MM.1S (cell line): ENCODE results near the gene NTPCR.

Experiments
- DNase-seq: peaks from one replicate; pipeline ENCODE4 v3.0.0-alpha.2; 2015
- H2AFZ ChIP-seq: fragments of 300-600 bp; sonication (generic); 2 replicates; pipeline ENCODE4 v1.6.0; 2016; ENCODE audit warnings: antibody characterized with exemption, low read length
- H3F3A ChIP-seq: fragments of 300-600 bp; sonication (generic); 2 replicates; pipeline ENCODE4 v1.6.1; 2016; ENCODE audit warnings: mild to moderate bottlenecking, antibody characterized with exemption, low read length, moderate library complexity, mixed read lengths; ENCODE audit not compliant: insufficient read depth
- H3K27ac ChIP-seq: fragments of 300-600 bp; sonication (generic); 2 replicates; pipeline ENCODE4 v1.5.1; 2016; ENCODE audit warnings: mild to moderate bottlenecking, low read length
- H3K27me3 ChIP-seq: fragments of 300-600 bp; sonication (generic); replicated peaks from 2 replicates; pipeline ENCODE4 v1.6.0; 2016; ENCODE audit warnings: low read length; ENCODE audit not compliant: insufficient read depth
- H3K36me3 ChIP-seq: fragments of 300-600 bp; sonication (generic); replicated peaks from 2 replicates; pipeline ENCODE4 v1.6.1; 2016; ENCODE audit warnings: mild to moderate bottlenecking, low read length, mixed read lengths; ENCODE audit not compliant: insufficient read depth
- H3K4me1 ChIP-seq: fragments of 300-600 bp; sonication (generic); 2 replicates; pipeline ENCODE4 v1.6.1; 2016; ENCODE audit warnings: low read length, mixed read lengths
- H3K4me2 ChIP-seq: fragments of 300-600 bp; sonication (generic); 2 replicates; pipeline ENCODE4 v1.6.0; 2016; ENCODE audit warnings: low read depth, low read length
- H3K4me3 ChIP-seq: fragments of 300-600 bp; sonication (generic); 2 replicates; pipeline ENCODE4 v1.5.1; 2016; ENCODE audit warnings: low read length, mixed read lengths
- H3K79me2 ChIP-seq: fragments of 300-600 bp; sonication (generic); 2 replicates; pipeline ENCODE4 v1.6.1; 2016; ENCODE audit warnings: mixed run types, low read length, mixed read lengths
- H3K9ac ChIP-seq: fragments of 300-600 bp; sonication (generic); 2 replicates; pipeline ENCODE4 v1.6.1; 2016; ENCODE audit warnings: low read length, mixed read lengths
- H3K9me2 ChIP-seq: fragments of 300-600 bp; sonication (generic); replicated peaks from 2 replicates; pipeline ENCODE4 v1.6.1; 2016; ENCODE audit warnings: mild to moderate bottlenecking, low read length, mixed read lengths; ENCODE audit not compliant: insufficient read depth
- H3K9me3 ChIP-seq: fragments of 300-600 bp; sonication (generic); replicated peaks from 2 replicates; pipeline ENCODE4 v1.6.1; 2016; ENCODE audit warnings: mild to moderate bottlenecking, low read length, mixed read lengths; ENCODE audit not compliant: insufficient read depth
- H4K20me1 ChIP-seq: fragments of 300-600 bp; sonication (generic); 2 replicates; pipeline ENCODE4 v1.6.1; 2016; ENCODE audit warnings: mild to moderate bottlenecking, low read length, moderate library complexity, mixed read lengths; ENCODE audit not compliant: insufficient read depth
- CTCF ChIP-seq: fragments of 300-600 bp; sonication (generic); IDR thresholded peaks from 2 replicates; pipeline ENCODE4 v1.5.1; 2016; ENCODE audit warnings: antibody characterized with exemption, low read length, mixed read lengths
- EZH2 ChIP-seq: fragments of 300-600 bp; sonication (generic); optimal IDR thresholded peaks from 2 replicates; pipeline ENCODE3; 2017; ENCODE audit warnings: low read depth, mild to moderate bottlenecking, antibody characterized with exemption, low read length, mixed read lengths
- EZH2phosphoT487 ChIP-seq: fragments of 300-600 bp; sonication (generic); IDR thresholded peaks from 2 replicates; pipeline ENCODE4 v1.6.1; 2018; ENCODE audit warnings: antibody characterized with exemption, low read length

The NTPCR gene

DNA sequence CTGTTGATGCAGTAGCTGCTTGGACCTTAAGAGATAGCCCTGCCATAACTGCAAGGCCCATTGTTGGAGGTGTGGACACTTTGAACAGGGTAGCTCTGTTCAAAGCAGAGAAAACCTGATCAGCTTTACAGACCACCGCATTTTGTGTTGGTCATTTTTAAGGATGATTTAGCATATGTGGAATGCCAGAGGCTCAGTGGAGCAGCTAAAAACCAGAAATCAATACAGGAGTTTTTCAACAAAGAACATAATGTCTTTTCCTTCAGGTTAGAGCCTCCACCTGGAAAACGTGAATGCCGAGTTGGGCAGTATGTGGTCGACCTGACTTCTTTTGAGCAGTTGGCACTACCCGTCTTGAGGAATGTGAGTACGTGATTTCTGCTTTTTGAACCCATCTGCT is 5.7 kb downstream of the NTPCR start:
- no peaks in the 10 kb centered on the region for H3K27me3 ChIP-seq
- no peaks in the 10 kb centered on the region for H4K20me1 ChIP-seq
- H3K9me2 ChIP-seq = no peaks in the 10 kb centered on the region
- H3K4me2 ChIP-seq = no peak overlapping the region
- no peak overlapping the region for H3K4me3 ChIP-seq
- H3K4me1 ChIP-seq = peaks cover 6% of the 10 kb centered on the region; the same call in 1 of the 2 replicates
- no peaks in the 10 kb centered on the region for H3K9me3 ChIP-seq
- DNase-seq = no peak
- no peaks in the 10 kb centered on the region for H3K79me2 ChIP-seq
- H3F3A ChIP-seq = no peaks in the 10 kb centered on the region
- H2AFZ ChIP-seq = no peak overlapping the region
- H3K9ac ChIP-seq = no peak overlapping the region
- H3K27ac ChIP-seq = no peak overlapping the region
- TF ChIP-seq EZH2 (no peak), EZH2phosphoT487 (no peak), CTCF (no peak)
- H3K36me3 ChIP-seq = no peaks in the 10 kb centered on the region

- TF ChIP-seq CTCF (no peak), EZH2 (no peak), EZH2phosphoT487 (no peak)
- Histone ChIP-seq H2AFZ (no peak overlapping the region), H3K4me2 (no peak overlapping the region), H3K36me3 (no peaks in the 10 kb centered on the region; the same call in 1 of the 2 replicates), H3K79me2 (no peaks in the 10 kb centered on the region), H3K4me1 (no peaks in the 10 kb centered on the region), H4K20me1 (no peaks in the 10 kb centered on the region), H3K9ac (no peak overlapping the region), H3F3A (no peaks in the 10 kb centered on the region), H3K27me3 (no peaks in the 10 kb centered on the region), H3K9me3 (no peaks in the 10 kb centered on the region), H3K9me2 (no peaks in the 10 kb centered on the region), H3K4me3 (no peak overlapping the region), H3K27ac (no peak overlapping the region)
- DNase-seq = no peak
These were observed 7.7 kb downstream of the NTPCR start for GRCh38 chr1:232958067-232958466.

GRCh38 chr1:232962761-232963745 is 12.6 kb downstream of the NTPCR start:
- DNase-seq = no peak
- H4K20me1 ChIP-seq = no peaks in the 10 kb centered on the region
- H3K9me2 ChIP-seq = no peaks in the 10 kb centered on the region
- H3K4me2 ChIP-seq = no peak overlapping the region
- TF ChIP-seq CTCF (no peak), EZH2phosphoT487 (no peak), EZH2 (no peak)
- no peak overlapping the region for H3K9ac ChIP-seq
- no peaks in the 10 kb centered on the region for H3K27me3 ChIP-seq
- H3K4me1 ChIP-seq = no peaks in the 10 kb centered on the region
- H3K79me2 ChIP-seq = no peaks in the 10 kb centered on the region
- no peaks in the 10 kb centered on the region for H3K9me3 ChIP-seq
- no peaks in the 10 kb centered on the region; the same call in 1 of the 2 replicates for H3K36me3 ChIP-seq
- no peaks in the 10 kb centered on the region for H3F3A ChIP-seq
- no peak overlapping the region for H2AFZ ChIP-seq
- H3K27ac ChIP-seq = no peak overlapping the region
- H3K4me3 ChIP-seq = no peak overlapping the region
